Parathyroid adenoma (tissue), 2 donors: ENCODE measurements around the gene LPAR1.

Experiments used
- H2AFZ ChIP-seq: fragments of 300-600 bp; sonication (generic); one replicate; pipeline ENCODE4 v1.7.0; 2017; ENCODE audit warnings: antibody characterized with exemption, mild to moderate bottlenecking
- H3K27ac ChIP-seq: fragments of 300-600 bp; sonication (generic); one replicate; pipeline ENCODE4 v1.7.0; 2017
- H3K27me3 ChIP-seq: fragments of 300-600 bp; sonication (generic); one replicate; pipeline ENCODE4 v1.7.0; 2017; ENCODE audit warnings: low read length; ENCODE audit not compliant: control insufficient read depth, insufficient read depth
- H3K36me3 ChIP-seq: fragments of 300-600 bp; sonication (generic); one replicate; pipeline ENCODE4 v1.7.0; 2017; ENCODE audit warnings: low read length; ENCODE audit not compliant: control insufficient read depth, insufficient read depth
- H3K4me1 ChIP-seq: fragments of 300-600 bp; sonication (generic); one replicate; pipeline ENCODE4 v1.7.0; 2017; ENCODE audit warnings: control low read depth
- H3K4me2 ChIP-seq: fragments of 300-600 bp; sonication (generic); one replicate; pipeline ENCODE4 v1.7.0; 2017; ENCODE audit warnings: low read length
- H3K4me3 ChIP-seq: fragments of 300-600 bp; sonication (generic); one replicate; pipeline ENCODE4 v1.7.0; 2017; ENCODE audit warnings: low read depth, low read length
- H3K79me2 ChIP-seq: fragments of 300-600 bp; sonication (generic); one replicate; pipeline ENCODE4 v1.7.0; 2017; ENCODE audit warnings: control low read depth
- H3K9ac ChIP-seq: fragments of 300-600 bp; sonication (generic); one replicate; pipeline ENCODE4 v1.7.0; 2017; ENCODE audit warnings: mild to moderate bottlenecking
- H3K9me3 ChIP-seq: fragments of 300-600 bp; sonication (generic); one replicate; pipeline ENCODE4 v1.7.0; 2017; ENCODE audit warnings: low read length; ENCODE audit not compliant: control insufficient read depth
- TF ChIP-seq, protein P1 (sequence below): fragments of 300-600 bp; sonication (generic); IDR thresholded peaks from one replicate; pipeline ENCODE4 v1.7.0; 2017; ENCODE audit warnings: antibody characterized with exemption, mild to moderate bottlenecking
- donor health status: primary hyperparathyroidism.

The LPAR1 gene

GRCh38 chr9:110908894-110909293 is 129.4 kb downstream of the LPAR1 start:
- H3K4me1 ChIP-seq: no peaks in the 10 kb centered on the region
- H3K36me3 ChIP-seq: no peaks in the 10 kb centered on the region
- no peak overlapping the region for H3K4me3 ChIP-seq
- H3K9ac ChIP-seq: no peak overlapping the region
- H2AFZ ChIP-seq: no peak overlapping the region
- H3K9me3 ChIP-seq: no peaks in the 10 kb centered on the region
- H3K27me3 ChIP-seq: no peaks in the 10 kb centered on the region
- H3K79me2 ChIP-seq: no peaks in the 10 kb centered on the region
- H3K4me2 ChIP-seq: no peak overlapping the region
- no peak overlapping the region for H3K27ac ChIP-seq
- TF ChIP-seq, protein P1, sequence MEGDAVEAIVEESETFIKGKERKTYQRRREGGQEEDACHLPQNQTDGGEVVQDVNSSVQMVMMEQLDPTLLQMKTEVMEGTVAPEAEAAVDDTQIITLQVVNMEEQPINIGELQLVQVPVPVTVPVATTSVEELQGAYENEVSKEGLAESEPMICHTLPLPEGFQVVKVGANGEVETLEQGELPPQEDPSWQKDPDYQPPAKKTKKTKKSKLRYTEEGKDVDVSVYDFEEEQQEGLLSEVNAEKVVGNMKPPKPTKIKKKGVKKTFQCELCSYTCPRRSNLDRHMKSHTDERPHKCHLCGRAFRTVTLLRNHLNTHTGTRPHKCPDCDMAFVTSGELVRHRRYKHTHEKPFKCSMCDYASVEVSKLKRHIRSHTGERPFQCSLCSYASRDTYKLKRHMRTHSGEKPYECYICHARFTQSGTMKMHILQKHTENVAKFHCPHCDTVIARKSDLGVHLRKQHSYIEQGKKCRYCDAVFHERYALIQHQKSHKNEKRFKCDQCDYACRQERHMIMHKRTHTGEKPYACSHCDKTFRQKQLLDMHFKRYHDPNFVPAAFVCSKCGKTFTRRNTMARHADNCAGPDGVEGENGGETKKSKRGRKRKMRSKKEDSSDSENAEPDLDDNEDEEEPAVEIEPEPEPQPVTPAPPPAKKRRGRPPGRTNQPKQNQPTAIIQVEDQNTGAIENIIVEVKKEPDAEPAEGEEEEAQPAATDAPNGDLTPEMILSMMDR: no peak

- no peaks in the 10 kb centered on the region for H3K36me3 ChIP-seq
- H3K4me3 ChIP-seq: no peak overlapping the region
- H3K27ac ChIP-seq: no peak overlapping the region
- no peaks in the 10 kb centered on the region for H3K9me3 ChIP-seq
- no peak overlapping the region for H2AFZ ChIP-seq
- no peak overlapping the region for H3K4me2 ChIP-seq
- H3K79me2 ChIP-seq: no peaks in the 10 kb centered on the region
- TF ChIP-seq, protein P1: no peak
- no peaks in the 10 kb centered on the region for H3K4me1 ChIP-seq
- no peaks in the 10 kb centered on the region for H3K27me3 ChIP-seq
- H3K9ac ChIP-seq: no peak overlapping the region
Observed at GRCh38 chr9:110900917-110901316, 137.4 kb downstream of the LPAR1 start.

GRCh38 chr9:110900456-110900855 is 137.8 kb downstream of the LPAR1 start:
- no peaks in the 10 kb centered on the region for H3K4me1 ChIP-seq
- no peaks in the 10 kb centered on the region for H3K36me3 ChIP-seq
- no peak overlapping the region for H2AFZ ChIP-seq
- no peaks in the 10 kb centered on the region for H3K79me2 ChIP-seq
- H3K9me3 ChIP-seq: no peaks in the 10 kb centered on the region
- no peak overlapping the region for H3K9ac ChIP-seq
- no peaks in the 10 kb centered on the region for H3K27me3 ChIP-seq
- no peak overlapping the region for H3K4me2 ChIP-seq
- H3K4me3 ChIP-seq: no peak overlapping the region
- no peak overlapping the region for H3K27ac ChIP-seq
- TF ChIP-seq, protein P1: no peak

GRCh38 chr9:110898866-110899265 is 139.4 kb downstream of the LPAR1 start:
- Histone ChIP-seq H3K4me1 (no peaks in the 10 kb centered on the region), H3K9me3 (no peaks in the 10 kb centered on the region), H2AFZ (no peak overlapping the region), H3K4me3 (no peak overlapping the region), H3K4me2 (no peak overlapping the region), H3K36me3 (no peaks in the 10 kb centered on the region), H3K27ac (no peak overlapping the region), H3K27me3 (no peaks in the 10 kb centered on the region), H3K79me2 (no peaks in the 10 kb centered on the region), H3K9ac (no peak overlapping the region)
- TF ChIP-seq, protein P1: no peak

GRCh38 chr9:110898358-110898757 is 139.9 kb downstream of the LPAR1 start:
- TF ChIP-seq, protein P1: no peak
- H3K9ac ChIP-seq: no peak overlapping the region

More at GRCh38 chr9:110898358-110898757, 139.9 kb downstream of the LPAR1 start:
- Histone ChIP-seq H3K79me2 (no peaks in the 10 kb centered on the region), H3K4me3 (no peak overlapping the region), H3K4me1 (no peaks in the 10 kb centered on the region), H3K4me2 (no peak overlapping the region), H3K9me3 (no peaks in the 10 kb centered on the region), H3K36me3 (no peaks in the 10 kb centered on the region), H2AFZ (no peak overlapping the region), H3K27ac (no peak overlapping the region), H3K27me3 (no peaks in the 10 kb centered on the region)
